H9 (cell line): ENCODE data around the gene DPYD. TPM values are rescaled to one million over a fixed set of nuclear protein-coding genes. Genes with fewer than 3 reads are reported as not detected.

Experiments
- DNase-seq: peaks from one replicate; pipeline ENCODE4 v3.0.0-alpha.2; 2017
- H2AFZ ChIP-seq: one replicate; pipeline ENCODE4 v1.6.1; 2013; ENCODE audit warnings: mild to moderate bottlenecking, low read length, control low read depth, moderate library complexity
- H2AK5ac ChIP-seq: 2 replicates; pipeline ENCODE4 v1.6.1; 2013; ENCODE audit warnings: low read length, control low read depth, mixed read lengths; ENCODE audit not compliant: insufficient read length
- H2BK120ac ChIP-seq: one replicate; pipeline ENCODE4 v1.6.1; 2013; ENCODE audit warnings: low read depth, mild to moderate bottlenecking, low read length, control low read depth, inconsistent platforms; ENCODE audit not compliant: poor library complexity, severe bottlenecking
- H2BK12ac ChIP-seq: 2 replicates; pipeline ENCODE4 v1.6.1; 2013; ENCODE audit warnings: low read length, control low read depth, mixed read lengths, low read depth; ENCODE audit not compliant: insufficient read length
- H2BK15ac ChIP-seq: 2 replicates; pipeline ENCODE4 v1.6.1; 2013; ENCODE audit warnings: low read depth, low read length, control low read depth
- H2BK20ac ChIP-seq: one replicate; pipeline ENCODE4 v1.6.1; 2013; ENCODE audit warnings: low read depth, mild to moderate bottlenecking, low read length, control low read depth, inconsistent platforms; ENCODE audit not compliant: poor library complexity, severe bottlenecking
- H2BK5ac ChIP-seq: 2 replicates; pipeline ENCODE4 v1.6.1; 2013; ENCODE audit warnings: low read length, control low read depth, mixed read lengths; ENCODE audit not compliant: insufficient read length
- H3K14ac ChIP-seq: 2 replicates; pipeline ENCODE4 v1.6.1; 2013; ENCODE audit warnings: low read length, control low read depth; ENCODE audit not compliant: insufficient read depth
- H3K18ac ChIP-seq: 2 replicates; pipeline ENCODE4 v1.6.1; 2013; ENCODE audit warnings: low read depth, mild to moderate bottlenecking, mixed read lengths, low read length, control low read depth; ENCODE audit not compliant: insufficient read length
- H3K23ac ChIP-seq: 2 replicates; pipeline ENCODE4 v1.6.1; 2013; ENCODE audit warnings: low read length, control low read depth, mixed read lengths, low read depth; ENCODE audit not compliant: insufficient read length
- H3K23me2 ChIP-seq: 2 replicates; pipeline ENCODE4 v1.6.1; 2013; ENCODE audit warnings: low read depth, mild to moderate bottlenecking, mixed read lengths, low read length, control low read depth; ENCODE audit not compliant: insufficient read length, poor library complexity, severe bottlenecking
- H3K27ac ChIP-seq: 2 replicates; pipeline ENCODE4 v1.5.1; 2013; ENCODE audit warnings: low read length, control low read depth, mixed read lengths, low read depth; ENCODE audit not compliant: insufficient read length
- H3K27me3 ChIP-seq: 2 replicates; pipeline ENCODE4 v1.6.1; 2013; ENCODE audit warnings: low read length, control low read depth, inconsistent platforms; ENCODE audit not compliant: insufficient read depth
- H3K4ac ChIP-seq: 2 replicates; pipeline ENCODE4 v1.6.1; 2013; ENCODE audit warnings: low read depth, mild to moderate bottlenecking, control low read depth, inconsistent platforms, low read length, moderate library complexity
- H3K4me1 ChIP-seq: 2 replicates; pipeline ENCODE4 v1.6.1; 2013; ENCODE audit warnings: low read length, control low read depth, inconsistent platforms; ENCODE audit not compliant: insufficient read depth
- H3K4me2 ChIP-seq: 2 replicates; pipeline ENCODE4 v1.6.1; 2013; ENCODE audit warnings: low read length, control low read depth, mixed read lengths; ENCODE audit not compliant: insufficient read length, insufficient read depth
- H3K56ac ChIP-seq: 2 replicates; pipeline ENCODE4 v1.6.1; 2013; ENCODE audit warnings: low read depth, mild to moderate bottlenecking, mixed read lengths, low read length, control low read depth; ENCODE audit not compliant: insufficient read length
- H3K79me1 ChIP-seq: 2 replicates; pipeline ENCODE4 v1.6.1; 2013; ENCODE audit warnings: low read depth, mild to moderate bottlenecking, moderate library complexity, low read length, control low read depth, inconsistent platforms; ENCODE audit not compliant: insufficient read depth, poor library complexity, severe bottlenecking
- H3K79me2 ChIP-seq: 2 replicates; pipeline ENCODE4 v1.6.1; 2013; ENCODE audit warnings: low read length, control low read depth, inconsistent platforms; ENCODE audit not compliant: insufficient read depth
- H3K9ac ChIP-seq: 2 replicates; pipeline ENCODE4 v1.6.1; 2013; ENCODE audit warnings: low read length, control low read depth, mixed read lengths; ENCODE audit not compliant: insufficient read length; ENCODE audit errors: extremely low read depth
- H3K9me3 ChIP-seq: one replicate; pipeline ENCODE4 v1.6.1; 2013; ENCODE audit warnings: low read depth, low read length, inconsistent platforms; ENCODE audit not compliant: control insufficient read depth
- H3T11ph ChIP-seq: one replicate; pipeline ENCODE4 v1.6.1; 2013; ENCODE audit warnings: mild to moderate bottlenecking, low read length, control low read depth, inconsistent platforms
- H4K20me1 ChIP-seq: one replicate; pipeline ENCODE4 v1.6.1; 2013; ENCODE audit not compliant: control insufficient read depth, insufficient read length, insufficient read depth
- H4K5ac ChIP-seq: 2 replicates; pipeline ENCODE4 v1.6.1; 2013; ENCODE audit warnings: low read depth, mild to moderate bottlenecking, mixed read lengths, low read length, control low read depth; ENCODE audit not compliant: insufficient read length
- H4K8ac ChIP-seq: replicated peaks from 2 replicates; pipeline ENCODE4 v1.6.1; 2013; ENCODE audit warnings: low read length, control low read depth, mixed read lengths, low read depth; ENCODE audit not compliant: insufficient read length
- H4K91ac ChIP-seq: 2 replicates; pipeline ENCODE4 v1.6.1; 2013; ENCODE audit warnings: low read depth, mild to moderate bottlenecking, moderate library complexity, mixed read lengths, low read length, control low read depth; ENCODE audit not compliant: insufficient read length
- H3K27ac Mint-ChIP-seq, 3 experiments: 2 replicates in 2 of 3; 3 replicates in 1 of 3; pipeline ENCODE4 v1.8.0; 2020 to 2021; ENCODE audit warnings: mixed read lengths in 3 of 3, mild to moderate bottlenecking in 1 of 3, moderate library complexity in 1 of 3
- H3K27me3 Mint-ChIP-seq: 2 replicates; pipeline ENCODE4 v1.8.0; 2021; ENCODE audit warnings: low read depth, mild to moderate bottlenecking, moderate library complexity, mixed read lengths
- H3K36me3 Mint-ChIP-seq, 3 experiments: 2 replicates in 2 of 3; 3 replicates in 1 of 3; pipeline ENCODE4 v1.8.0; 2020 to 2021; ENCODE audit warnings: low read depth in 3 of 3, mixed read lengths in 3 of 3; ENCODE audit not compliant: insufficient read depth in 1 of 3
- H3K4me1 Mint-ChIP-seq, 2 experiments: 2 replicates each; pipeline ENCODE4 v1.8.0; 2020; ENCODE audit warnings: mixed read lengths in 2 of 2
- H3K4me3 Mint-ChIP-seq, 2 experiments: 2 replicates in 1 of 2; 3 replicates in 1 of 2; pipeline ENCODE4 v1.8.0; 2020 to 2021; ENCODE audit warnings: mild to moderate bottlenecking in 2 of 2, mixed read lengths in 2 of 2, moderate library complexity in 1 of 2
- H3K9me3 Mint-ChIP-seq, 2 experiments: 2 replicates in 1 of 2; 3 replicates in 1 of 2; pipeline ENCODE4 v1.8.0; 2020; ENCODE audit warnings: mild to moderate bottlenecking in 2 of 2, mixed read lengths in 2 of 2, moderate library complexity in 1 of 2
- CTCF ChIP-seq: fragments of 200-600 bp; sonication (generic); conservative IDR thresholded peaks from 3 replicates; pipeline ENCODE4 v1.8.0; 2021; ENCODE audit warnings: antibody characterized with exemption, mild to moderate bottlenecking
- WGBS: extraction: QIAGEN DNeasy Blood & Tissue Kit; methylation state at CpG from one replicate; pipeline ENCODE4 v1.1.7; 2013; ENCODE audit warnings: missing lambda C conversion rate, low lambda C conversion rate, mixed read lengths; ENCODE audit not compliant: insufficient read length; ENCODE audit errors: extremely low coverage; 5-methylcytosine and 5-hydroxymethylcytosine counted together
- total RNA-seq: library from RNA; stranded (reverse); gene quantifications from 2 replicates; pipeline ENCODE4 v1.2.1, GENCODE V29; 2021

Gene DPYD
- total RNA-seq, 1 experiment from 2014 or later = 0.37 TPM

GRCh38 chr1:97913506-97914139, 7.2 kb downstream of the DPYD start:
- H3T11ph ChIP-seq = no peak overlapping the region
- no CpG with 5 or more reads among the region's 3 CpGs for WGBS
- DNase-seq = no peak
- Mint-ChIP-seq H3K4me1 (no peaks in the 10 kb centered on the region), H3K9me3 (no peaks in the 10 kb centered on the region), H3K27me3 (peaks cover 3% of the 10 kb centered on the region), H3K4me3 (no peak overlapping the region), H3K27ac (no peak overlapping the region), H3K36me3 (no peaks in the 10 kb centered on the region)
- H4K91ac ChIP-seq = no peak overlapping the region
- H3K4me2 ChIP-seq = no peak overlapping the region
- no peaks in the 10 kb centered on the region for H3K23me2 ChIP-seq
- no peak overlapping the region for H2BK5ac ChIP-seq
- H3K56ac ChIP-seq = no peak overlapping the region
- H2BK20ac ChIP-seq = no peak overlapping the region
- no peak for TF ChIP-seq CTCF
- no peaks in the 10 kb centered on the region for H4K20me1 ChIP-seq
- no peak overlapping the region for H3K9ac ChIP-seq
- H3K18ac ChIP-seq = no peak overlapping the region
- no peak overlapping the region for H2BK15ac ChIP-seq
- H3K23ac ChIP-seq = no peak overlapping the region
- H2AK5ac ChIP-seq = no peak overlapping the region
- H2BK120ac ChIP-seq = no peak overlapping the region
- H2BK12ac ChIP-seq = no peak overlapping the region
- H3K27ac ChIP-seq = no peak overlapping the region
- no peak overlapping the region for H3K4ac ChIP-seq
- H2AFZ ChIP-seq = no peak overlapping the region
- H3K9me3 ChIP-seq = no peaks in the 10 kb centered on the region
- no peaks in the 10 kb centered on the region for H3K27me3 ChIP-seq
- no peaks in the 10 kb centered on the region for H3K79me2 ChIP-seq
- no peak overlapping the region for H3K14ac ChIP-seq
- H3K79me1 ChIP-seq = no peaks in the 10 kb centered on the region
- H3K4me1 ChIP-seq = no peaks in the 10 kb centered on the region
- H4K8ac ChIP-seq = no peak overlapping the region
- H4K5ac ChIP-seq = no peak overlapping the region
